HG02885 (cell line): Measurements from ENCODE around the gene SYCP2L.
"Not testable (repeated sequence)": the region's sequence is repeated elsewhere in the genome, so short reads cannot be mapped to it uniquely, and the experiment has no call there.

Experiments used
- ATAC-seq: cut with Tn5 transposase; IDR thresholded peaks from one replicate; pipeline ENCODE4 v1.9.1; 2021; ENCODE audit warnings: mild to moderate bottlenecking; ENCODE audit not compliant: unreplicated experiment, poor library complexity

Gene SYCP2L

GRCh38 chr6:10877012-10877411 is 9.8 kb upstream of the SYCP2L start:
- ATAC-seq: no peak

GRCh38 chr6:10877871-10878270 is 9.0 kb upstream of the SYCP2L start:
- no peak for ATAC-seq

GRCh38 chr6:10880366-10880765 is 6.5 kb upstream of the SYCP2L start:
- no peak for ATAC-seq

- not testable (repeated sequence) for ATAC-seq
These were observed 4.6 kb upstream of the SYCP2L start for GRCh38 chr6:10882253-10882630.

DNA sequence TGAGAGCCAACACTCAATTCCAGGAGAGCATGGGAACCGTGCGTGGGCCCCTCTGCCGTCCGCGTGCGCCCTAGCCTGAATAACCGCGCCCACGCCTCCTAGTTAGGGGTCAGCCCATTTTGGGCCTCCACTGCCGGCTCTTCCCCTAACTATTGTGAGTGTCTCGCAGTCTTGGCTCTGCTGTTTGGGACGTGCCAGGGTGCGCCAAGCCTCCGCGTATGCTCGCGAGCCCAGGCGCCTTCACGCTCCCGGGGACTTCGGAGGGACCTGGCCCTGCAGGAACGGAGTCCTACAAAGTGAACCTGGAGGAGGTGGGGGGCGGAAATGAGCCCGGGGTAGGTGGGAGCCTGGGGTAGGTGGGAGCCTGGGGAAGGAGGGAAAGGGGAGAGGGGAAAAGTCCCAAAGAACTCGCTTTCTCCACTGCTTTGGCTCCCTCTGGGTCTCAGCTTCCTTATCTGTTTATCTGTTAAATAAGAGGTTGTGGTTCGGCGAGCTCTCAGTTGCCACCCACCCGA is 4.1 kb upstream of the SYCP2L start:
- no peak for ATAC-seq

DNA sequence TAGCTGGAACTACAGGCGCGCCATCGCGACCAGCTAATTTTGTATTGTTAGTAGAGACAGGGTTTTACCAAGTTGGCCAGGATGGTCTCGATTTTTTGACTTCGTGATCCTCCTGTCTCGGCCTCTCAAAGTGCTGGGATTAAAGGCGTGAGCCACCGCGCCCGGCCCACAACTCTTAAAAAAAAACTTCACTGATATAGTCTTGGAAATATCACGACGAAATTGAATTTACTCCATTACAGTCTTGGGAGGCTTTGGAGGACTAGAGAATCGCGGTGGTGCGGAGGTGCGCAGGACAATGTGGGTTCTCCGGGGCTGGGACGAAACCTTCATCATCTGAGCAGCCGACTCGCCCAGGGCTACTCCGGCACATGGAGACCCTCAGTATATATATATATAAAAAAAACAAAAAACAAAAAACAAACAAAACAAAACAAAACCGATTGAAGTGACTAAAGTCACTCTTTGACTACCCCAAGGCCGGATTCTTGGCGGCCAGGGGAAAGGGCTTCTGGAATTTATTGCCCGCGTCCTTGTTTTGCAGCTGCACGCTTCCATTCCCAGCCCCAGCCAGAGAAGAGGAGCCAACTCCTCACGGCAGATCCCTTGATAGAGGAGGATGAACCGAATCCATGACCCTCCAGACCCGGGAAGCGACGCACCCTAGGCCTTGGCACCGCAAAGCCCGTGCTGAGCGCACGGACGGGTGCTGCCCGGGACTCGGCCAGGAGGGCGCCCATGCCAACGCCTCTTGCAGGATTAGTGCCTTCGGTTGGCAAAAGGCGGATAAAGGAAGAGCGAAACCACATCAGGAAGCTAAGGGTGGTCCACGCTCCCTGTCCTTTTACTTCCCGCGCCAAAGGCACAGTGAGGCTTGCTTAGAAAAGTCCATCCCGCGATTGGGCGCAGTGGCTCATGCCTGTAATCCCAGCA is 3.3 kb upstream of the SYCP2L start:
- ATAC-seq: no peak

GRCh38 chr6:10884245-10884972 is 2.4 kb upstream of the SYCP2L start:
- no peak for ATAC-seq

DNA sequence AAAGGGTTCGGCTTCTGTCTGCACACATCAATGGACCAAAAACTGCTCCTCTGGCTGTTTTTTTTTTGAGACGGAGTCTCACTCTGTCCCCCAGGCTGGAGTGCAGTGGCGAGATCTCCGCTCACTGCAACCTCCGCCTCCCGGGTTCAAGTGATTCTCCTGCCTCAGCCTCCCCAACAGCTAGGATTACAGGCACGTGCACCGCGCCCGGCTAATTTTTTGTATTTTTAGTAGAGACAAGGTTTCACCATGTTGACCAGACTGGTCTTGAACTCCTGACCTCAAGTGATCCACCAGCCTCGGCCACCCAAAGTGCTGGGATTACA is 524 bp upstream of the SYCP2L start:
- ATAC-seq: not testable (repeated sequence)

DNA sequence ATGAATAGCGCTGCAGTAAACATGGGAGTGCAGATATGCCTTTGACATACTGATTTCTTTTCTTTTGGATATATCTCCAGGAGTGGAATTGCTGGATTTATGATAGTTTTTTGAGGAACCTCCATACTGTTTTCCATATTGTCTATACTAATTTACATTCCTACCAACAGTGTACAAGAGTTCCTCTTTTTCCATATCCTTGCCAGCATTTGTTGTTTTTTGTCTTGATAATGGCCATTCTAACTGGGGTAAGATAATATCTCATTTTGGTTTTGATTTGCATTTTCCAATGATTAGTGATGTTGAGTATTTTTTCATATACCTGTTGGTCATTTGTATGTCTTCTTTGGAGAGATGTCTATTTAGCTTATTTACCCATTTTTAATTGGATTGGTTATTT is 3.3 kb downstream of the SYCP2L start:
- no peak for ATAC-seq

DNA sequence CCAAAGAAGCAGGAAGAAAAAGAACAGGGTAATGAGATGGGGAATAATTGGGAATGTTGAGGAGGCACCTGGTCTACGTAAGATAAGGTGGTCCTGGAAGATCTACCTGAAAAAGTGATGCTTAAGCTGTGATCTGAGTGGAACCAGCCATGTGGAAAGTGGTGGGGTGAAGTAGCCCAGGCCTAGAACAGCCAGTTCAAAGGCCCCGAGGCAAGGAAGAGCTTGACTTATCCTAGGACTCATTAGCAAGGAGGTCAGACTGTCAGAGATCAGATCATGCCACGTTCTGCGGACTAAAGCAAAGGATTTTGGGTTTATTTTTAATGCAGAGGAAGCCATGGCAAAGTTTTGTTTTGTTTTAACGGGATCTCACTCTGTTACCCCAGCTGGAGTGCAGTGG is 5.1 kb downstream of the SYCP2L start:
- ATAC-seq: no peak

DNA sequence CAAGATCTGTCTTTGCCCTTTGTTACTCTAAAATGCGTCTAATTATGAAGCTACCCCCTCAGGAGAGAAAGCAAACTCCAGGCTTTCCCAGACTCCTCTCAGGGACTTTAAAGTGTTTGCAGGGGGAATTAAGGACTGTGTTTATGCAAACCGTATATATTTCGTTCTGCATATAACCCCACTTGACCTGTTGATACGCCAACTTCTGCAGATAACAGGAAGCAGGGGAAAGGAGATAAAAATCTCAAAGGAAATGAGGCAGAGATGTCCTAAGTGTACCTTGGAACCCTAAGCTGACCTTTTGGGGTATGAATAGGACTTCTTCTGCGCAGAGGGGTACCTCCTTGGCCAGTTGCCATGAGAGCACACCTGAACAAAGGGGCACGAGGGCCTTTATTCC is 8.1 kb downstream of the SYCP2L start:
- ATAC-seq: no peak

GRCh38 chr6:10896691-10897090 is 9.8 kb downstream of the SYCP2L start:
- ATAC-seq: no peak

DNA sequence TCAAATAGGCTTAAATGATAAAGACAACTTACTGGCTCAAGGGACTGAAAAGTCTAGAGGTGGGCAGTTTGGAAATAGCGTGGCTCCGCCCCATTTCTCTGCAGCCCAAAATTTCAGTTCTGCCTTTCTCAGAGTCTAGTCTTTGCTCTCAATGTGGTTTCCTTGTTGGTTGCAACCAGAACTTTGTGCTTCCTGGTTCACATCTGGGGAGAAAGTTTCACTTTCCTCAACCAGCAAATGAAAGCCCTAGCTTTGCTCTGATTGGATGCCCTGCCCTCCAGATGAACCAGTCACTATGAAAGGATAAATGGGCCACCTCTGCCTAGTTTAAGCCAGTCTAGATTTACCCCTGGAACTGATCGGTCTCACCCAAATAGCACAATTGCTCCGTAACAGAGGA is 14.9 kb downstream of the SYCP2L start:
- ATAC-seq: peak; percentile 96

- no peak for ATAC-seq
These were observed 17.2 kb downstream of the SYCP2L start for GRCh38 chr6:10904015-10904414.

- no peak for ATAC-seq
These were observed 21.4 kb downstream of the SYCP2L start for GRCh38 chr6:10908228-10908627.

- not testable (repeated sequence) for ATAC-seq
These were observed 32.7 kb downstream of the SYCP2L start for GRCh38 chr6:10919520-10919919.

GRCh38 chr6:10933126-10933525 is 46.3 kb downstream of the SYCP2L start:
- no peak for ATAC-seq

DNA sequence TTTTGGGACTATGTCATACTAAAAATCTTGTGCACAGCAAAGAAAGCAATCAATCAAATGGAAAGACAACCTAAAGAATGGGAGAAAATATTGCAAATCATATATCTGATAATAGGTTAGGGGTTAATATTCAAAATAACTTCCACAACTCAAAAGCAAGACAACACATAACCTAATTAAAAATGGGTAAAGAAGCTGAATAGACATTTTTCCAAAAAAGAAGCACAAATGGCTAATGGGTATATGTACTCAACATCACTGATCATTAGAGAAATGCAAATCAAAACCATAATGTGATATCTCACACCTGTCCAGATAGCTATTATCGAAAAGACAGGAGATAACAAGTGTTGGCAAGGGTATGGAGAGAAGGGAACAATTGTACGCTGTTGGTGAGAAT is 53.0 kb downstream of the SYCP2L start:
- ATAC-seq: no peak

GRCh38 chr6:10945845-10946244 is 59.0 kb downstream of the SYCP2L start:
- ATAC-seq: no peak

GRCh38 chr6:10947966-10948365 is 61.1 kb downstream of the SYCP2L start:
- no peak for ATAC-seq
